Activated naive CD4-positive, alpha-beta T cell treated with anti-CD3 and anti-CD28 coated beads, Interleukin-2, amount 50 U/mL, for 72 hours (primary cell): ENCODE data around the gene TSR3. TPM values are rescaled to one million over a fixed set of nuclear protein-coding genes. Genes with fewer than 3 reads are reported as not detected.

Experiments
- ATAC-seq, 2 donors: fragments of 150-1000 bp; cut with Tn5 transposase; 2 replicates each; pipeline ENCODE4 v1.10.0; 2021; ENCODE audit warnings: mild to moderate bottlenecking in 2 of 2, moderate library complexity in 2 of 2
- DNase-seq, 2 donors: peaks; one replicate each; pipeline ENCODE4 v3.0.0; 2021 to 2022; ENCODE audit warnings: low spot score in 2 of 2
- H3K27ac Mint-ChIP-seq, 2 donors: one replicate each; pipeline ENCODE4 v1.8.0; 2022; ENCODE audit warnings: mild to moderate bottlenecking in 2 of 2, mixed read lengths in 2 of 2
- H3K36me3 Mint-ChIP-seq, 2 donors: one replicate each; pipeline ENCODE4 v1.8.0; 2022; ENCODE audit warnings: mixed read lengths in 2 of 2
- H3K9me3 Mint-ChIP-seq, 2 donors: one replicate each; pipeline ENCODE4 v1.8.0; 2022; ENCODE audit warnings: mixed read lengths in 2 of 2
- total RNA-seq, 2 donors: library from RNA; stranded (reverse); gene quantifications; one replicate each; pipeline ENCODE4 v1.2.3, GENCODE V29; 2022

The TSR3 gene
- 10 to 100 TPM; 34.4 to 50.8 TPM for total RNA-seq

DNA sequence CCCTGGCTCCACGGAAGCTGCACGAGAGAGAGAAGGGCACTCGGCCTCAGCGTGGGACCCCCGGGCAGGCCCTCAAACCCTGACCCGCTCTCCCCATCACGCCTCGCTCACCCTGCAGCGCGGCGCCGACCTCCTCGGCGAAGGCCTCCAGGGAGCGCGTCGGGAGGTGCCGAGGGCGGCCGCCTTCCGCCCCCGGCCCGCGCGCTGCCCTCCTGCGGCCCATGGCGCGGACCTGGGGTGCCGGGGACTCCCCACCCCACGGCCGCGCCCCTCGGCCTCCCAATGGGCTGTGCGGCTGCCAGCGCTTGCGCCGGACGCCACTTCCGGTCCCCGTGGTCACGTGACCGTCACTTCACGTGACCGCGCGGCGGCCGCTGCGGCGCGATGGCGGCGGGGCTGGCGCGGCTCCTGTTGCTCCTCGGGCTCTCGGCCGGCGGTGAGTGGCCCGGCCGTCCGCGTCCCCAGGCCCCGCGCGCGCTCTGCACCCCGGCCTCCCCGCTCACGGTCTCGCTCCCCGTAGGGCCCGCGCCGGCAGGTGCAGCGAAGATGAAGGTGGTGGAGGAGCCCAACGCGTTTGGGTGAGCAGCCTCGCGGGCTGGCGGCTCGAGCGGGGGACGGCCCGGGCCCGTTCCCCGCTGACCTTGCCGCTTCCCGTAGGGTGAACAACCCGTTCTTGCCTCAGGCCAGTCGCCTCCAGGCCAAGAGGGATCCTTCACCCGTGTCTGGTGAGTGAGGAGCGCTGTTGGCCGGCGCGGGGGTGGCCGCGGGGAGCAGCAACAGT lies at the start of gene TSR3, which contains the start of gene GNPTG:
Gene TSR3 (minus strand): TSS at position 297 of the 781 bp plus-strand sequence. CDS start 74 bp downstream, at position 223.
Gene GNPTG (plus strand): TSS at position 350 of the 781 bp plus-strand sequence. CDS start 35 bp downstream, at position 385.
- DNase-seq (peak; percentile 90 to 93), ATAC-seq (peak; percentile 92 to 97)
- H3K9me3 Mint-ChIP-seq = no peaks in the 10 kb centered on the region
- H3K27ac Mint-ChIP-seq = peak within 1 kb of the TSS; percentile 85 to 99
- no peaks in the 10 kb centered on the region for H3K36me3 Mint-ChIP-seq

GRCh38 chr16:1401061-1401757 lies 49.5 kb upstream of the TSR3 start:
- peak overlapping the region in 1 of 2 donors; percentile 12 for H3K27ac Mint-ChIP-seq
- ATAC-seq = no peak
- H3K9me3 Mint-ChIP-seq = no peaks in the 10 kb centered on the region
- H3K36me3 Mint-ChIP-seq = no peaks in the 10 kb centered on the region
- no peak for DNase-seq

GRCh38 chr16:1398826-1399581 lies 47.3 kb upstream of the TSR3 start:
- Mint-ChIP-seq H3K27ac (peak overlapping the region in 1 of 2 donors; percentile 46), H3K9me3 (no peaks in the 10 kb centered on the region), H3K36me3 (no peaks in the 10 kb centered on the region)
- DNase-seq (no peak), ATAC-seq (no peak)

DNA sequence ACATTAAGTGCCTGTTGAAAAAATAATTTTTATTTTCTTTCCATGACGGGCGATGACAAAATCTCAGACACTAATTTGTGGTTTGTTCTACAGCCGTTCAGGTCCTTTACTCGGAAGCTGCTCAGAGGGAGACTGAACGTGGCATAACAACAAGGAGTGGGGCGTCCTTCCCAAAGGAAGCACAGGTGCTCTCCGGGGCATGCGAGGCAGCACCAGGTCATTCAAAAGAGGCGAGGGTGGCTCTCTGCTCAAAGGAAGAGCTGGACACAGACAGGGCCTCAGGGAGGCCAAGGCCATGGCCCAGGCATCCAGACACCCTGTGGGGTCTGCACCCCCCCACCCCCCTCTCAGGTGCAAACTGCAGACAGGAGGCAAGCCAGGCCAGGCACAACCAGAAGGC lies 46.7 kb upstream of the TSR3 start:
- Mint-ChIP-seq H3K27ac (peak overlapping the region in 1 of 2 donors; percentile 50), H3K36me3 (no peaks in the 10 kb centered on the region)

DNA sequence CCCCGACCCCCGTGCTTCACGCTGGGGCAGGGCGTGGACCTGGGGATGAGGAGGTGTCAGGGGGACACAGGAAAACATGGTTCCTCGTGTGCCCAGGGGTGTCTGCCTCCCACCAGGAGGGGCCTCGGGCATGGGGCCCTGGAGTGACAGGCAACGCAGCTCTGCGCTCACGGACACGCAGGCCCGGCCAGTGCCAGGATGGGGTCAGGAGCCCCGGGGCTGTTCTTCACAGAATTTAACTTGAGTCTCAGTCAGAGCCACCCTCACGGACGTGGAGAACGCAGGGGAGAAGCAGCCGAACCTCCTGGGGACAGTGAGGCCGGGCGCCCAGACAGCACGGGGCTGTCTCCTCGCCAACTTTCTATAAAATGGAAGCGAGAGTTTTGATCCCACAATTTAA lies 46.1 kb upstream of the TSR3 start:
- Mint-ChIP-seq H3K36me3 (no peaks in the 10 kb centered on the region), H3K9me3 (no peaks in the 10 kb centered on the region), H3K27ac (peak overlapping the region in 1 of 2 donors; percentile 50)
- no peak for ATAC-seq
- DNase-seq = no peak

More for the DNA sequence above, 46.7 kb upstream of the TSR3 start:
- no peaks in the 10 kb centered on the region for H3K9me3 Mint-ChIP-seq
- DNase-seq (no peak), ATAC-seq (no peak)

GRCh38 chr16:1395444-1396031 lies 43.9 kb upstream of the TSR3 start:
- no peaks in the 10 kb centered on the region for H3K9me3 Mint-ChIP-seq

GRCh38 chr16:1394367-1394951 lies 42.8 kb upstream of the TSR3 start:
- ATAC-seq = no peak
- Mint-ChIP-seq H3K9me3 (no peaks in the 10 kb centered on the region), H3K27ac (no peak overlapping the region), H3K36me3 (no peaks in the 10 kb centered on the region)
- DNase-seq = no peak

More at GRCh38 chr16:1395444-1396031, 43.9 kb upstream of the TSR3 start:
- no peak for ATAC-seq
- Mint-ChIP-seq H3K27ac (no peak overlapping the region), H3K36me3 (no peaks in the 10 kb centered on the region)
- DNase-seq = no peak

- Mint-ChIP-seq H3K36me3 (no peaks in the 10 kb centered on the region), H3K27ac (no peak overlapping the region), H3K9me3 (no peaks in the 10 kb centered on the region)
- ATAC-seq (no peak), DNase-seq (no peak)
These were observed 42.0 kb upstream of the TSR3 start for GRCh38 chr16:1393613-1394176.

DNA sequence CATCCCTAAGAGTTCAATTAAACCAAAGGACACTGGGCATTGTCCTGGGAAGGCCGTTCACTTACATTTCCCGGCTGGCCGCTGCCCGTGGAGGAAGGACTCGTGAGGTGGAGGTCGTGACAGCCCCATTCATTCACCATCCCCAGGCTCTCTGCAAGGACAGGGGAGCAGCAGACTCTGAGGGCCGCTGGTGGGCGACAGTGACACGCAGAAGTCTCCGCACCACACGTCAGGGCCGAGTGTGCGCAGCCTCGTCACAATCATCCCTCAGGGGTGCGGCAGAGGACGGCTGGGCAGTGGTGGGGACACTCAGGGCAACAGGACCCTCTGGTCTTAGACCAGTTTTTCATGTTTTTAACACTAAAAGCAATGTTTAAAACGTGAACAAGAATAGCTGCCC lies 41.1 kb upstream of the TSR3 start:
- Mint-ChIP-seq H3K27ac (peak overlapping the region in 1 of 2 donors; percentile 55), H3K9me3 (no peaks in the 10 kb centered on the region), H3K36me3 (no peaks in the 10 kb centered on the region)
- ATAC-seq = no peak
- DNase-seq = no peak

DNA sequence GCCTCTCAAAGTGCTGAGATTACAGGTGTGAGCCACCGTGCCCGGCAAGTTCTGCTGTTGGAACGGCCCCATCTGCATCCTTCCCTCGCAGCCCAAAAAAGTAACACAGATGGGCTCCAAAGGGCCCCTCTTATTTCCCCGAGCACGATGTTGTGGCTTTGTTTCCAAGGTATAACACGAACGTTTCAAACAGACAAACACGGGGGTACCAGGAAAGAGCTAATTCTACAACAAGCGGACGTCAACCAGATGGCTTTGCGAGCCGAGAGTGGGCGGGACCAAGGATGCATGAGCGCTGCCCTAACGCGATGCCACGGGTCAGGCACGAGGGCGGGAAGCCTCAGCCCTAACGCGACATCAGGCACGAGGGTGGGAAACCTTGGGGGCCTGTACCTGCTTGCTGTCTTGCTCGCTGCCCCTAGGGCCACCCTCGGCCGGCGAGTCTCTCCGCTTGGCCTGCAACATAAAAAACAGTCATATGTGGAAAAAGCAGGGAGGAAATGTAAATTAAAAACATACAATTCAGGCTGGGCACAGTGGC lies 38.6 kb upstream of the TSR3 start:
- DNase-seq = no peak

GRCh38 chr16:1389762-1390161 lies 38.1 kb upstream of the TSR3 start:
- Mint-ChIP-seq H3K36me3 (no peaks in the 10 kb centered on the region), H3K27ac (no peak overlapping the region), H3K9me3 (no peaks in the 10 kb centered on the region)
- ATAC-seq (no peak), DNase-seq (no peak)

More for the DNA sequence above, 38.6 kb upstream of the TSR3 start:
- Mint-ChIP-seq H3K9me3 (no peaks in the 10 kb centered on the region), H3K27ac (peak overlapping the region in 1 of 2 donors; percentile 60), H3K36me3 (no peaks in the 10 kb centered on the region)
- ATAC-seq = no peak

DNA sequence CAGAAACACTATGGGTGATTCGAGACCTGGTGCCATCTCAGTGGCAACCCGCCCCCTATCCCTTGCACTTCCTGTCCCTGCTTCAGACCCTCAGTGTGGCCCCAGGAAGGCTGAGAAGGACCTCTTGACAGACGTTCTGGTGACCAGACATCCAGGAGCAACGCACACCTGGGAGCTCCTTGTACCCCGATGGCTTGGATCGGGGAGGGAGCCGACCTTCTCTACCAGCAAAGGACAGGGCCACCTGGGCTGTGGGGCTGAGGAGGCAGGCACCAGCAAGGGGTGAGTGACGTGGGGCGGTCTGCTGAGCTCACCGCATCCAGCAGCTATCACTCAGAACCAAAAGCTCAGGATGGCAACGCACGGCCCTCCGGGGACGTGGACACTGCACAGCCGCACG lies 35.7 kb upstream of the TSR3 start:
- Mint-ChIP-seq H3K9me3 (no peaks in the 10 kb centered on the region), H3K36me3 (no peaks in the 10 kb centered on the region), H3K27ac (no peak overlapping the region)
- ATAC-seq (no peak), DNase-seq (no peak)

GRCh38 chr16:1385232-1385631 lies 33.6 kb upstream of the TSR3 start:
- DNase-seq = no peak
- ATAC-seq = no peak
- Mint-ChIP-seq H3K27ac (no peak overlapping the region), H3K9me3 (no peaks in the 10 kb centered on the region), H3K36me3 (no peaks in the 10 kb centered on the region)

GRCh38 chr16:1383556-1383955 lies 31.9 kb upstream of the TSR3 start:
- no peak overlapping the region for H3K27ac Mint-ChIP-seq
- ATAC-seq = no peak
- peaks cover 4 to 5% of the 10 kb centered on the region in 2 donors for H3K36me3 Mint-ChIP-seq
- DNase-seq = no peak
- H3K9me3 Mint-ChIP-seq = no peaks in the 10 kb centered on the region

GRCh38 chr16:1381612-1382406 lies 30.1 kb upstream of the TSR3 start:
- ATAC-seq (no peak), DNase-seq (no peak)
- Mint-ChIP-seq H3K9me3 (no peaks in the 10 kb centered on the region), H3K27ac (no peak overlapping the region), H3K36me3 (peaks cover 4 to 12% of the 10 kb centered on the region in 2 donors)
